Mesodermal cell (in vitro differentiated cells): ENCODE data around the gene SOX6. TPM values are rescaled to one million over a fixed set of nuclear protein-coding genes. Genes with fewer than 3 reads are reported as not detected.
"Not testable (repeated sequence)": the region's sequence is repeated elsewhere in the genome, so short reads cannot be mapped to it uniquely, and the experiment has no call there.

ENCODE experiments used
- H3K27ac ChIP-seq: 2 replicates; pipeline ENCODE4 v1.7.0; 2013; ENCODE audit warnings: mild to moderate bottlenecking, low read depth, low read length, moderate library complexity; ENCODE audit not compliant: severe bottlenecking
- H3K36me3 ChIP-seq: 2 replicates; pipeline ENCODE4 v1.7.1; 2013; ENCODE audit warnings: mild to moderate bottlenecking, low read length, moderate library complexity; ENCODE audit not compliant: control insufficient read depth, insufficient read depth
- H3K4me1 ChIP-seq: one replicate; pipeline ENCODE4 v1.7.1; 2013; ENCODE audit warnings: mild to moderate bottlenecking, low read length; ENCODE audit not compliant: insufficient read depth, control insufficient read depth, poor library complexity, severe bottlenecking
- H3K4me3 ChIP-seq: 2 replicates; pipeline ENCODE4 v1.7.0; 2013; ENCODE audit warnings: low read length, control low read depth, mild to moderate bottlenecking; ENCODE audit not compliant: insufficient read depth, poor library complexity, severe bottlenecking; ENCODE audit errors: extremely low read depth
- H3K9me3 ChIP-seq: 2 replicates; pipeline ENCODE4 v1.7.1; 2013; ENCODE audit warnings: mild to moderate bottlenecking, low read length, moderate library complexity; ENCODE audit not compliant: control insufficient read depth
- WGBS, 2 experiments: methylation state at CpG; one replicate each; pipeline ENCODE4 v1.1.5; 2013; ENCODE audit warnings: missing lambda C conversion rate in 2 of 2; ENCODE audit not compliant: insufficient coverage in 2 of 2; 5-methylcytosine and 5-hydroxymethylcytosine counted together
- polyA plus RNA-seq, 2 experiments: library from polyadenylated mRNA; stranded (reverse); fragments of 50-300 nt; gene quantifications; one replicate each; pipeline ENCODE4 v1.2.3, GENCODE V29; 2013

Gene SOX6
- polyA plus RNA-seq (2013, experiment 1 of 2), result 12.3 TPM
- polyA plus RNA-seq (2013, experiment 2 of 2), result 12.7 TPM

- Histone ChIP-seq H3K36me3 (no peaks in the 10 kb centered on the region), H3K27ac (peak within 1 kb of the TSS; percentile 82), H3K4me3 (no peak within 1 kb of the TSS), H3K4me1 (no peaks in the 10 kb centered on the region), H3K9me3 (no peaks in the 10 kb centered on the region)
- WGBS, 2 experiments, result 60 to 75% methylated on average over 1 to 2 of the region's 3 CpGs
Observed at GRCh38 chr11:16356057-16356760, at the start of gene SOX6. SOX6 (minus strand) TSS chr11:16356546; CDS start chr11:16341248, 15,298 bp downstream.

- Histone ChIP-seq H3K36me3 (no peaks in the 10 kb centered on the region), H3K4me3 (no peak overlapping the region), H3K27ac (no peak overlapping the region), H3K4me1 (peaks cover 4% of the 10 kb centered on the region), H3K9me3 (no peaks in the 10 kb centered on the region)
- 85 to 90% methylated on average over 2 of the region's 4 CpGs for WGBS, 2 experiments
Observed at GRCh38 chr11:16404781-16405285, 48.5 kb upstream of the SOX6 start.

- Histone ChIP-seq H3K4me1 (peaks cover 4% of the 10 kb centered on the region), H3K27ac (no peak overlapping the region), H3K9me3 (no peaks in the 10 kb centered on the region), H3K4me3 (no peak overlapping the region), H3K36me3 (no peaks in the 10 kb centered on the region)
- no CpG with 5 or more reads among the region's 1 CpG for WGBS, 2 experiments
Observed at GRCh38 chr11:16403851-16404250, 47.5 kb upstream of the SOX6 start.

- H3K27ac ChIP-seq, result peak overlapping the region; percentile 69
- H3K9me3 ChIP-seq, result no peaks in the 10 kb centered on the region
- no peaks in the 10 kb centered on the region for H3K36me3 ChIP-seq
- H3K4me3 ChIP-seq, result no peak overlapping the region
- peaks cover 4% of the 10 kb centered on the region for H3K4me1 ChIP-seq
- 0% methylated on average over 1 of the region's 2 CpGs; no CpG with 5 or more reads in 1 of the 2 experiments for WGBS, 2 experiments
Observed at GRCh38 chr11:16403448-16403803, 47.1 kb upstream of the SOX6 start.

- WGBS, 2 experiments, result 14 to 21% methylated on average over 4 to 5 of the region's 5 CpGs
Observed at GRCh38 chr11:16402654-16403447, 46.5 kb upstream of the SOX6 start.

GRCh38 chr11:16397390-16397789 is 41.0 kb upstream of the SOX6 start:
- Histone ChIP-seq H3K36me3 (no peaks in the 10 kb centered on the region), H3K9me3 (no peaks in the 10 kb centered on the region), H3K4me3 (no peak overlapping the region), H3K4me1 (no peaks in the 10 kb centered on the region), H3K27ac (no peak overlapping the region)
- no CpG with 5 or more reads among the region's 2 CpGs for WGBS, 2 experiments

More at GRCh38 chr11:16402654-16403447, 46.5 kb upstream of the SOX6 start:
- Histone ChIP-seq H3K36me3 (no peaks in the 10 kb centered on the region), H3K27ac (peak overlapping the region; percentile 69), H3K4me3 (no peak overlapping the region), H3K9me3 (no peaks in the 10 kb centered on the region), H3K4me1 (peaks cover 4% of the 10 kb centered on the region)

- Histone ChIP-seq H3K4me1 (no peaks in the 10 kb centered on the region), H3K36me3 (no peaks in the 10 kb centered on the region), H3K9me3 (no peaks in the 10 kb centered on the region), H3K4me3 (no peak overlapping the region), H3K27ac (no peak overlapping the region)
- WGBS, 2 experiments, result no CpG with 5 or more reads among the region's 1 CpG
Observed at GRCh38 chr11:16395601-16396000, 39.3 kb upstream of the SOX6 start.

GRCh38 chr11:16394947-16395346 is 38.6 kb upstream of the SOX6 start:
- H3K4me1 ChIP-seq, result no peaks in the 10 kb centered on the region
- WGBS, 2 experiments, result 95 to 100% methylated on average over 2 of the region's 4 CpGs
- H3K36me3 ChIP-seq, result no peaks in the 10 kb centered on the region
- H3K27ac ChIP-seq, result no peak overlapping the region
- no peaks in the 10 kb centered on the region for H3K9me3 ChIP-seq
- H3K4me3 ChIP-seq, result no peak overlapping the region

GRCh38 chr11:16393340-16393739 is 37.0 kb upstream of the SOX6 start:
- no peak overlapping the region for H3K27ac ChIP-seq
- H3K36me3 ChIP-seq, result no peaks in the 10 kb centered on the region
- no peaks in the 10 kb centered on the region for H3K4me1 ChIP-seq
- H3K4me3 ChIP-seq, result no peak overlapping the region
- H3K9me3 ChIP-seq, result no peaks in the 10 kb centered on the region

GRCh38 chr11:16392616-16393015 is 36.3 kb upstream of the SOX6 start:
- Histone ChIP-seq H3K9me3 (no peaks in the 10 kb centered on the region), H3K36me3 (no peaks in the 10 kb centered on the region), H3K4me3 (no peak overlapping the region), H3K27ac (no peak overlapping the region), H3K4me1 (no peaks in the 10 kb centered on the region)

GRCh38 chr11:16390826-16391225 is 34.5 kb upstream of the SOX6 start:
- not testable (repeated sequence) for H3K36me3 ChIP-seq, H3K4me3 ChIP-seq, H3K4me1 ChIP-seq, H3K27ac ChIP-seq, H3K9me3 ChIP-seq
- no CpG with 5 or more reads among the region's 2 CpGs for WGBS, 2 experiments
